A673 (cell line): ENCODE measurements around the gene TEX12. TPM values are rescaled to one million over a fixed set of nuclear protein-coding genes. Genes with fewer than 3 reads are reported as not detected.

Experiments
- BruUV-seq: library from RNA; stranded (reverse); fragments of 400-500 nt; replicated peaks from 2 replicates; lab custom pipeline; 2021; lab: Mats Ljungman, UMichigan
- CTCF ChIA-PET: fragments of 300-600 bp; sonication (Branson Sonifier 250); formaldehyde crosslinking; loops from one replicate; lab custom pipeline; 2022; ENCODE audit warnings: antibody characterized with exemption; lab: Charles Lee
- POLR2A ChIA-PET: fragments of 300-600 bp; sonication (Branson Sonifier 250); formaldehyde crosslinking; loops from one replicate; lab custom pipeline; 2022; ENCODE audit warnings: antibody characterized with exemption; ENCODE audit not compliant: low non-redundant PET; lab: Charles Lee
- DNase-seq: peaks from one replicate; pipeline ENCODE4 v3.0.0-alpha.2; 2015; ENCODE audit warnings: low spot score
- H3K27ac ChIP-seq: fragments of 200-600 bp; sonication (generic); 2 replicates; pipeline ENCODE4 v1.5.1; 2016; ENCODE audit warnings: mixed run types, low read depth, mild to moderate bottlenecking, mixed read lengths, antibody characterized with exemption, low read length; ENCODE audit not compliant: poor library complexity, severe bottlenecking
- H3K27me3 ChIP-seq: fragments of 200-600 bp; sonication (generic); replicated peaks from 2 replicates; pipeline ENCODE4 v1.6.1; 2017; ENCODE audit warnings: mixed run types, low read depth, mild to moderate bottlenecking, mixed read lengths, antibody characterized with exemption, low read length; ENCODE audit not compliant: insufficient read depth, poor library complexity
- H3K36me3 ChIP-seq: fragments of 200-600 bp; sonication (generic); 2 replicates; pipeline ENCODE4 v1.6.1; 2016; ENCODE audit warnings: mixed run types, mild to moderate bottlenecking, mixed read lengths, antibody characterized with exemption, low read length; ENCODE audit not compliant: insufficient read depth, poor library complexity, severe bottlenecking
- H3K4me1 ChIP-seq: fragments of 200-600 bp; sonication (generic); 2 replicates; pipeline ENCODE4 v1.6.1; 2017; ENCODE audit warnings: mixed run types, mild to moderate bottlenecking, mixed read lengths, antibody characterized with exemption, low read length; ENCODE audit not compliant: insufficient read depth, poor library complexity, severe bottlenecking
- H3K4me3 ChIP-seq: fragments of 200-600 bp; sonication (generic); 2 replicates; pipeline ENCODE4 v1.5.1; 2016; ENCODE audit warnings: low read depth, mixed run types, mild to moderate bottlenecking, mixed read lengths, low read length; ENCODE audit not compliant: poor library complexity, severe bottlenecking
- H3K9me3 ChIP-seq: fragments of 200-600 bp; sonication (generic); 2 replicates; pipeline ENCODE4 v1.6.1; 2016; ENCODE audit warnings: mixed run types, low read depth, mild to moderate bottlenecking, mixed read lengths, antibody characterized with exemption, low read length; ENCODE audit not compliant: poor library complexity, severe bottlenecking
- CTCF ChIP-seq: fragments of 300-800, 200-600 bp; sonication (generic); conservative IDR thresholded peaks from 2 replicates; pipeline ENCODE4 v1.5.1; 2017; ENCODE audit warnings: low read depth, mild to moderate bottlenecking, antibody characterized with exemption, low read length, moderate library complexity, mixed read lengths
- EZH2 ChIP-seq: fragments of 200-600 bp; sonication (generic); IDR thresholded peaks from 2 replicates; pipeline ENCODE4 v1.6.1; 2017; ENCODE audit warnings: borderline replicate concordance, low read depth, mild to moderate bottlenecking, mixed read lengths, antibody characterized with exemption, low read length; ENCODE audit not compliant: poor library complexity, severe bottlenecking
- intact Hi-C: fragments of 100-400 bp; cut with micrococcal nuclease; formaldehyde crosslinking; loops from one replicate; pipeline ENCODE4 v1.10.0; 2022; ENCODE audit not compliant: unreplicated experiment
- total RNA-seq: library from RNA; stranded (reverse); gene quantifications from 2 replicates; pipeline ENCODE4 v1.2.3, GENCODE V29; 2021

Gene TEX12
- total RNA-seq, 1 experiment from 2014 or later: 0.41 TPM

GRCh38 chr11:112215621-112216020, 48.4 kb downstream of the TEX12 start:
- POLR2A ChIA-PET: no interaction called here

GRCh38 chr11:112216561-112217105, 49.5 kb downstream of the TEX12 start:
- no TSS peak for BruUV-seq
- TF ChIP-seq CTCF (no peak), EZH2 (no peak)
- no peaks in the 10 kb centered on the region for H3K9me3 ChIP-seq
- peaks cover 18% of the 10 kb centered on the region for H3K4me1 ChIP-seq
- no peak for DNase-seq
- intact Hi-C loops: no loop called here
- H3K27ac ChIP-seq: no peak overlapping the region
- no peaks in the 10 kb centered on the region for H3K36me3 ChIP-seq
- CTCF ChIA-PET: interaction anchor here (0.8 kb wide), 1 partner anchor 339 kb away, joined by 4 read pairs; no protein-coding TSS in a partner anchor
- H3K27me3 ChIP-seq: no peaks in the 10 kb centered on the region
- H3K4me3 ChIP-seq: no peak overlapping the region
- POLR2A ChIA-PET: no interaction called here

More at GRCh38 chr11:112215621-112216020, 48.4 kb downstream of the TEX12 start:
- Histone ChIP-seq H3K4me1 (peaks cover 8% of the 10 kb centered on the region), H3K36me3 (no peaks in the 10 kb centered on the region), H3K27me3 (no peaks in the 10 kb centered on the region), H3K27ac (no peak overlapping the region), H3K9me3 (no peaks in the 10 kb centered on the region), H3K4me3 (no peak overlapping the region)
- CTCF ChIA-PET: interaction anchor here (0.8 kb wide), 1 partner anchor 340 kb away, joined by 4 read pairs; no protein-coding TSS in a partner anchor
- no TSS peak for BruUV-seq
- no peak for DNase-seq
- TF ChIP-seq CTCF (no peak), EZH2 (no peak)
- intact Hi-C loops: no loop called here

GRCh38 chr11:112219476-112220232, 52.5 kb downstream of the TEX12 start:
- Histone ChIP-seq H3K27me3 (no peaks in the 10 kb centered on the region), H3K9me3 (no peaks in the 10 kb centered on the region), H3K36me3 (no peaks in the 10 kb centered on the region), H3K27ac (no peak overlapping the region), H3K4me1 (peaks cover 27% of the 10 kb centered on the region), H3K4me3 (no peak overlapping the region)
- BruUV-seq: no TSS peak
- intact Hi-C loops: loop anchor here (1.0 to 10.0 kb wide), 3 partner anchors 61 to 1069 kb away; no protein-coding TSS in a partner anchor
- peak; percentile 90 for DNase-seq
- TF ChIP-seq EZH2: no peak
- TF ChIP-seq CTCF: peak; percentile 90
- POLR2A ChIA-PET: interaction anchor here (0.6 kb wide), 1 partner anchor 59 kb away, joined by 3 read pairs; no protein-coding TSS in a partner anchor
- CTCF ChIA-PET: interaction anchor here (0.6 to 3.4 kb wide), 4 partner anchors 38 to 61 kb away, joined by 3 to 32 read pairs (median 6); no protein-coding TSS in a partner anchor
